Stomach (tissue), 4 donors: ENCODE data around the gene CYP2C9.

Experiments
- CTCF ChIP-seq, 7 experiments: fragments of 450-650 bp in 4 of 7; fragments of 200-600 bp in 3 of 7; sonication (generic) in 3 of 7; IDR thresholded peaks; one replicate each; pipeline ENCODE4 v1.5.1; 2016 to 2019; ENCODE audit warnings: antibody characterized with exemption in 7 of 7, control low read depth in 2 of 7, mild to moderate bottlenecking in 1 of 7
- POLR2A ChIP-seq, 4 donors: fragments of 450-650 bp; IDR thresholded peaks; one replicate each; pipeline ENCODE4 v1.6.1; 2016; ENCODE audit warnings: antibody characterized with exemption in 4 of 4, control low read depth in 2 of 4, mild to moderate bottlenecking in 1 of 4, moderate library complexity in 1 of 4

GRCh38 chr10:94989192-94989591 is 50.7 kb downstream of the CYP2C9 start:
- TF ChIP-seq CTCF (IDR thresholded peaks at IDR 0.05) (no peak), POLR2A (IDR thresholded peaks at IDR 0.05) (no peak)
